ENCODE results near the gene NFATC2. TPM values are rescaled to one million over a fixed set of nuclear protein-coding genes. Genes with fewer than 3 reads are reported as not detected.
A peak's percentile ranks its signal among the peaks of the same experiment; 100 is the strongest.

NFATC2 gene
- total RNA-seq, 4 donors from 2014 or later = 5.3 to 22.5 (median 11.5) TPM

GRCh38 chr20:51560042-51560441 is 17.5 kb upstream of the NFATC2 start:
- Histone ChIP-seq H3K4me1 (peaks cover 10 to 38% (median 30%) of the 10 kb centered on the region in 4 donors), H3K36me3 (no peaks in the 10 kb centered on the region), H3K27me3 (peaks cover 59% of the 10 kb centered on the region), H3K9me3 (no peaks in the 10 kb centered on the region), H3K27ac (peak overlapping the region in 1 of 4 donors; percentile 84), H3K4me3 (no peak overlapping the region)
- TF ChIP-seq EP300 (IDR thresholded peaks at IDR 0.05; ENCODE audit: low read depth) (no peak), POLR2A (IDR thresholded peaks at IDR 0.05) (no peak), POLR2AphosphoS5 (IDR thresholded peaks at IDR 0.05) (no peak), CTCF (IDR thresholded peaks at IDR 0.05) (no peak)
- DNase-seq = no peak
- in situ Hi-C loops (cut with MboI; ENCODE audit: low pct_ligation_motif_present in 1 of 4, low pct_unique_long_range_greater_than_20kb in 1 of 4, low sequenced_read_pairs in 3 of 4) = no loop called here
- 62 to 91% methylated on average over 1 of the region's 1 CpG for WGBS, 2 donors (ENCODE audit: low coverage in 1 of 2)
- intact Hi-C loops (cut with DNase I; ENCODE audit: low total_unique reads) = loop anchor here (10.0 kb wide), 1 partner anchor 115 kb away; no protein-coding TSS in a partner anchor

DNA sequence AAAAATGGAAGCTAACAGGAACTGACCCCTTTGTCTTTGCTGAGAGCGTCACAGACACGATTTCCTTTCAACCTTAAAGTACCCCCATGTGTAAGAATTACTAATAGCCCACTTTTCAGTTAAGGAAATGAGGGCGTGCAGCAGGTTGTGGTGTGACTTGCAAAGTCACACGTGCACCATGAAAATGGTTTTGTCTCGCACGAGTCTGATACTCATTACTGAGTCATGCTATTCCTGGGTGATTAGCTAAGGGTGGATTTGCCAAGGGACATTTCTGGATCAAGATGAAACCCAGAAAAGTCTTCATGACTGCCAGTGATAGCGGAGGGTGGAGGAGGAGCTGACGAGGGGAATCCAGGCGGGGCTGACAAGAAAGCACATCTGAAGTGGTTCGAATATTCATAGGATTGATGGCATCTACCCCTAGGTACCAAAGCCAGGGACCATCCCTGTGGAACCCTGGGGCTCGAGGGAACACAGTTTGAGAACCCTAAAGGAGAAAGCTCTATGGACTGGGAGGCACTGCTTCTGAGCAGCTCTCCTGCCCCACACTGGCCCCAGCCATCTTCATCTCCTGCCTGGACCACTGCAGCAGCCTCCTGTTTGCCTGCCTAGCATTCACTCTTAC is 12.1 kb upstream of the NFATC2 start:
- in situ Hi-C loops (cut with MboI; ENCODE audit: low pct_ligation_motif_present in 1 of 4, low pct_unique_long_range_greater_than_20kb in 1 of 4, low sequenced_read_pairs in 3 of 4) (no loop called here), intact Hi-C loops (cut with DNase I; ENCODE audit: low total_unique reads) (no loop called here)
- Histone ChIP-seq H3K9me3 (no peaks in the 10 kb centered on the region), H3K36me3 (no peaks in the 10 kb centered on the region), H3K4me3 (no peak overlapping the region), H3K27ac (no peak overlapping the region), H3K4me1 (no peaks in the 10 kb centered on the region), H3K27me3 (peaks cover 9% of the 10 kb centered on the region)
- WGBS, 2 donors (ENCODE audit: low coverage in 1 of 2) = 59 to 73% methylated on average over 7 to 11 of the region's 11 CpGs
- DNase-seq = no peak
- no peak for TF ChIP-seq CTCF (IDR thresholded peaks at IDR 0.05)

DNA sequence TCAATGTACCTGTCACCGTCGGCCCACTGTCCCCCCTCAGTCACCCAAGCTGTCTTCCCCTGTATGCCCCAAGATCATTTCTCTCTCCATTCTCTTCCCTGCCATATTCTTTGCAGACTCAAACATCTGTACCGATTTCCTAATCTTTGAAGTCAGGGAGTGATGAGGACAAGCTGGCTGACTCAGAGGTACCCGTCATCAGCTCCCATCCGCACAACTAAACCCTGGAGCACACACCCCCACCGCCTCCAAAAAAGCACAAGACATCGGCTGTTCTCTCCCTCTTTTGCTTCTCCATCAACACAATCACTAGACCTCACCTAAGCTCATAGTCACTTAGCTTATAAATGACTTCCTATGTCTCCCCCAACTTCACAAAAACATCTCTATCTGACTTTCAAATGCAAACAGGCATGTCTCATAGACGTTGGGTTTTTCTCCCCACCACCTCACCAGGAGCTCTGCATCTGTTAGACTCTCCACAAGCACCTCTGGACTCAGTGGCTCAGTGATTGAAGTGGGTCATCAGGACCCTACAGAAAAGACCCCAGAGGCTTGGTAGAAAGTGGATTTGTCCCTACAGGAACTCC is 11.5 kb upstream of the NFATC2 start:
- H3K4me3 ChIP-seq = no peak overlapping the region
- DNase-seq = no peak
- intact Hi-C loops (cut with DNase I; ENCODE audit: low total_unique reads) (no loop called here), in situ Hi-C loops (cut with MboI; ENCODE audit: low pct_ligation_motif_present in 1 of 4, low pct_unique_long_range_greater_than_20kb in 1 of 4, low sequenced_read_pairs in 3 of 4) (no loop called here)
- H3K9me3 ChIP-seq = no peaks in the 10 kb centered on the region
- peaks cover 2% of the 10 kb centered on the region for H3K27me3 ChIP-seq
- 75 to 84% methylated on average over 5 to 8 of the region's 8 CpGs for WGBS, 2 donors (ENCODE audit: low coverage in 1 of 2)
- TF ChIP-seq POLR2A (IDR thresholded peaks at IDR 0.05) (no peak), POLR2AphosphoS5 (IDR thresholded peaks at IDR 0.05) (no peak), CTCF (IDR thresholded peaks at IDR 0.05) (no peak), EP300 (IDR thresholded peaks at IDR 0.05; ENCODE audit: low read depth) (no peak)
- no peaks in the 10 kb centered on the region for H3K36me3 ChIP-seq
- no peaks in the 10 kb centered on the region for H3K4me1 ChIP-seq
- no peak overlapping the region for H3K27ac ChIP-seq

DNA sequence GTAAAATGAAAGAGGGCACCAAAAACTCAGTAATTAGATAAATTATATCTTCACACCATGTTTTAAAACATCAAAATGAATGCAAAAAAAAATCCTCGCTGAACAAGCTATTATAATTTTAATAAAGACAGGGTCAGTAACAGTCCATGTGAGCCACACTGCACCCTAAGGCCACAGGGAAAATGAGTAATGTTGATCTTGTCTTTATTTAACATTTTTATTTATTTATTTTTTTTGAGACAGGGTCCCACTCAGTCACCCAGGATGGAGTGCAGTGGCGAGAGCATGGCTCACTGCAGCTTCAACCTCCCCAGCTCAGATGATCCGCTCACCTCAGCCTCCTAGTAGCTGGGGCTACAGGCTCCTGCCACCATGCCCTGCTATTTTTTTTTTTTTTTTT is 8.7 kb upstream of the NFATC2 start:
- H3K4me3 ChIP-seq = no peak overlapping the region
- DNase-seq = no peak
- no peaks in the 10 kb centered on the region for H3K9me3 ChIP-seq
- intact Hi-C loops (cut with DNase I; ENCODE audit: low total_unique reads) = no loop called here
- H3K27ac ChIP-seq = no peak overlapping the region
- H3K36me3 ChIP-seq = no peaks in the 10 kb centered on the region
- no peaks in the 10 kb centered on the region for H3K4me1 ChIP-seq
- 69 to 75% methylated on average over 3 of the region's 3 CpGs for WGBS, 2 donors (ENCODE audit: low coverage in 1 of 2)
- H3K27me3 ChIP-seq = no peaks in the 10 kb centered on the region
- TF ChIP-seq POLR2AphosphoS5 (IDR thresholded peaks at IDR 0.05) (no peak), CTCF (IDR thresholded peaks at IDR 0.05) (no peak), POLR2A (IDR thresholded peaks at IDR 0.05) (no peak), EP300 (IDR thresholded peaks at IDR 0.05; ENCODE audit: low read depth) (no peak)
- in situ Hi-C loops (cut with MboI; ENCODE audit: low pct_ligation_motif_present in 1 of 4, low pct_unique_long_range_greater_than_20kb in 1 of 4, low sequenced_read_pairs in 3 of 4) = no loop called here
